Dedifferentiated amniotic fluid mesenchymal stem cell (primary cell): ENCODE measurements around the gene KIAA0930.
A peak's percentile ranks its signal among the peaks of the same experiment; 100 is the strongest.

Source experiments
- DNase-seq: peaks from one replicate; pipeline ENCODE4 v3.0.0-alpha.2; 2016; ENCODE audit errors: extremely low spot score

Gene KIAA0930

GRCh38 chr22:45172881-45173585 is 67.7 kb downstream of the KIAA0930 start:
- no peak for DNase-seq

GRCh38 chr22:45171830-45172229 is 68.9 kb downstream of the KIAA0930 start:
- no peak for DNase-seq

- no peak for DNase-seq
Measured at GRCh38 chr22:45169591-45170466, 70.9 kb downstream of the KIAA0930 start.

GRCh38 chr22:45166932-45167331 is 73.8 kb downstream of the KIAA0930 start:
- DNase-seq: no peak

DNA sequence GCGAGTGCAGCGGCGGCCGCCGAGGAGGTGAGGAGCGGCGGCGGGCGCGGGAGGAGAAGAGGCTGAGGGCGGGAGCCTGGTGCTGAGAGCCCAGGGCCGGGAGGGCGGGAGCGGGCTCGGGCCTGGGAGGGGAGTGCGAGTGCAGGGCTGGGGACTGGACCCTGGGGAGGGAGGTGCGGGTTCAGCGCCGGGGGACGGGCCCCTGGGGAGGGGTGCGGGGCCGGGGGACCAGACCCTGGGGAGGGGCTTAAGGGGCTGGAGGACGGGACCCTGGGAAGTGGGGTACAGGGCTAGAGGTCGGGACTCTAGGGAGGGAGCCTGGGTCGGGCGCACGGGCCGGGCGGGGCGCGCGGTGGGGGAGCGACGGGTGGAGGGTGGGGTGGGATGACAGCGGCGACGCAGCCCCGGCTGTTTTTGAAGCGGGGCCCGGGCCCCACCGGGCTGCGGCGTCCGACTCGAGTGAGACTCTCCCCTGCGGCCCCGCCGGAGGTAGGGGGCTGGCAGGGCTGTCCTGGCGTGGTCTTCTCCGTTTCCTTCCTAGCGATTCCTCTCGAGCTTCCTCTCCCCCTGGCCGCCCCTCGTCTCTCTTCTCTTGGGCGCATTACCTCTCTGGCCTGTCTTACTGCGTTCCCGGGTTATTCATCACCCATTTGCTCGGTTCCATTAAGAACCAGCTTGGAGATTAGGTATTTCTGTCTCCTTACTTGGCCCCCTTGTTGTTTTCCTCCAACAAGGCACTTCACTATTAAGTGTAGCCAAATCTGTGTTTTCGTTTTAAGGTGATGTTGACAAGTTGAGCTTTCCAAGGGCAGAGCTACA is 76.2 kb downstream of the KIAA0930 start:
- DNase-seq: no peak

GRCh38 chr22:45163451-45164269 is 77.0 kb downstream of the KIAA0930 start, which contains the start of gene NUP50:
Gene NUP50, plus strand, starts transcription at chr22:45163925. Its CDS starts 4,253 bp downstream, at chr22:45168178.
- DNase-seq: peak; percentile 92

DNA sequence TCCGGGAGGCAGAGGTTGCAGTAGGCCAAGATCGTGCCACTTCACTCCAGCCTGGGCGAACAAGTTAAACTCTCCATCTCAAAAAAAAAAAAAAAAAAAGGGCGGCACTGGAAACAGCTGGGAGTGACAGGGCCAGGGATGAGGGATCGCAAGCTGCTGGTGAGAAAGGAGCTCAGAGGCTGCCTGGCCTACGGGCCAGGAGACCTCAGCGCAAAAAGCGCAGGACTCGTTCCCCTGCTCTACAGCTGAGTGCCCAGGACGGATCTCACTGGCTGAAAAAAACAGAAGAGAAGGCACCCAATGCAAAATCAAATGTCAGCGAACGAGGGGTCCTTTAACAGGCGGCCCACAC is 77.6 kb downstream of the KIAA0930 start:
- DNase-seq: no peak

GRCh38 chr22:45162531-45162930 is 78.2 kb downstream of the KIAA0930 start:
- no peak for DNase-seq

DNA sequence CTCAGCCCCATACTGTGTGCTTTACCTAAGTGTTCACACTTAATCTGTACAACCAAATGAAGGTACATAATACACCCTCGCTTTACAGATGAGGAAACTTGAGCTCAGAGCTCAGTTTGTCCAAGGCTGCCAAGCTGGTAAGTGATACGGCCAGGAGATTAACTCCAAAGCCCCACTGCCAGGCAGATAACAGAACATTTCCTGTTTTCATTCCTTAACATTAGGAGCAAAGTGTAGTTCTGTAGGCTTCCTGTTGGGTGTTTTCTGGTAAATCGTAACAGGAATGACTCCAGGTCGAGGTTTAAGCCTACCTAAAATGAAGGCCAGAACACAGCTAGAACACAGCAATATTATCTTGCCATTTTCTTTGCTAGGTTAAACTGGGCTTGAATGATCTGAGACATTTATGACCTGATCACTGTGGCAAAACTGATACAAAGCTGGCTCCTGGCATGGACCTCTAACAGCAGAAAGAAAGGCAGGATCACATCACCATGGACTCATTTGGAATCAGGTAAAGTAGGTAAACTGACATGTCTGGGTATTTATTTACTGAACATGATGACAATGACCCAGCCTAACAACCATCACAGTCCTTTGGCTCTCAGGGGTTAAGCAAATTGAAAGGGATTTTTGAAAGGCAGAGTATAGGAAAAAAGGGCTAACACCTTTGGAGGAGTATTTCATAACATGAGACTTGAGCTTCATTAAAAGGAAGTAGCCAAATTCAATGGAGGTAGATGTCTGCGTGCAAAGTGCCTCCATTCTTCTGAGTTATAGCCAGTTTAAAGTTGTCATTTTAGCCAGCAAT is 80.8 kb downstream of the KIAA0930 start:
- DNase-seq: no peak

DNA sequence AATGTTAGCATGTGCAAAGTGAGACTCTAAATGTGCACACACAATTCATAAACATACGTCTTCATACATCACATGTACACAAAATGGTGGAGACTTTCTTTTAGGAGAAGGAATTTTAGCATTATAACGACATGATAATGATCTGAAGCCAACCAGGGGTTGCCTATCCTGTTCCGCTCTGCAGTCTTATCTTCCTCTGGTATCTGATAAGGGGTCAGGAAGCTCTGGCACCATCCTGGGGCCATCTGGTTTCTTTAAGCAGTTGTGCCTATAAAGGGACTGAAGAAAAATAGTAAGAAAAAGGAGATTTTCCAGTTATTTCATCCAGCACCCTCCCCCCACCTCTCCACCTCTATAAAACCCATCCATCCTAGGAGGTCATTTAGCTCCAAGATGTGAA is 82.8 kb downstream of the KIAA0930 start:
- no peak for DNase-seq

GRCh38 chr22:45155050-45155840 is 85.4 kb downstream of the KIAA0930 start:
- DNase-seq: no peak

- no peak for DNase-seq
Measured at GRCh38 chr22:45154383-45154782, 86.3 kb downstream of the KIAA0930 start.

- no peak for DNase-seq
Measured at GRCh38 chr22:45151503-45151902, 89.2 kb downstream of the KIAA0930 start.

GRCh38 chr22:45150139-45150538 is 90.6 kb downstream of the KIAA0930 start:
- DNase-seq: no peak

- DNase-seq: no peak
Measured at GRCh38 chr22:45149671-45150070, 91.0 kb downstream of the KIAA0930 start.

DNA sequence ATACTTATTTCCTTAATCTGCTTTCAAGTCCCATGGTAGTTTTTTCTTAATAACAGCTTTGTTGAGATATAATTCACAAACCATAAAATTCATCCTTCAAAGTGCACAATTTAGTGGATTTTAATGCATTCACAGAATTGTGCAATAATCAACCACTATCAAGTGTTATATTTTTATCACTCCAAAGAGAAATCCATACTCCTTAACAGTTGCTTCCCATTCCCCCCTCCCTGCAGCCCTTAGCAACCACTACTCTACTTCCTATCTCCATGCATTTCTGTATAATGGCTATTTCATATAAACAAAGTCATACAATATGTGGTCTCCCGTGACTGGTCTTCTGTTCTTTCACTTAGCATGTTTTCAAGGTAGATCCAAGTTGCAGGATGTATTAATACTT is 95.8 kb downstream of the KIAA0930 start:
- no peak for DNase-seq

DNA sequence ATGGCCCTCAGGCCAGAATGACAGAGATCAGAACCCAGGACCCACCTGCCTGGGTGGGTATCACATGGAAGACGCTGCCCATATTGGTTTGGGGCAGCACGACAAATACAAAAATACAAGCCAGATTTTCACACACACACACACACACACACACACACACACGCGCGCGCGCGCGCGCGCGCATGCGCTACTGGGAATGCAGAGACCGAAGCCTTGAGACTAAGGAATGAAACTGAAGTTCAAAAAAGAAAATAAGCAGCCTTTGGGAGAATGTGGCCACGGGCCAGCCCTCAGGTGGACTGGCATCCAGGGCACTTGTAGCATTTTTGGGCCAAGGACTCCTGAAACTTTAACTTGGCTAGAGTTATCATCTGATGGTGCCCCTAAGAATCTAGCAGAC is 98.3 kb downstream of the KIAA0930 start:
- DNase-seq: no peak
